ENCODE data around the gene FNDC3B. TPM values are rescaled to one million over a fixed set of nuclear protein-coding genes. Genes with fewer than 3 reads are reported as not detected.

Gene FNDC3B
- polyA plus RNA-seq, 6 donors from 2014 or later = 1.2 to 3.1 (median 2.2) TPM; not detected in 1

- peaks cover 0 to 5% (median 0%) of the 10 kb centered on the region in 3 donors for H3K4me1 Mint-ChIP-seq
These were observed 159.1 kb downstream of the FNDC3B start for GRCh38 chr3:172198428-172198827.

GRCh38 chr3:172199850-172200369 lies 160.5 kb downstream of the FNDC3B start:
- Mint-ChIP-seq H3K4me1 (peaks cover 0 to 5% (median 0%) of the 10 kb centered on the region in 3 donors), H3K36me3 (peaks cover 4 to 5% of the 10 kb centered on the region in 2 donors), H3K27me3 (no peaks in the 10 kb centered on the region), H3K27ac (peak overlapping the region in 1 of 6 donors; percentile 73), H3K4me3 (no peak overlapping the region), H3K9me3 (peaks cover 0 to 12% (median 5%) of the 10 kb centered on the region in 7 donors)
- no peak for ATAC-seq (ENCODE audit: low read depth in 2 of 2)
- no peak for DNase-seq

More at GRCh38 chr3:172198428-172198827, 159.1 kb downstream of the FNDC3B start:
- ATAC-seq (ENCODE audit: low read depth in 2 of 2) = no peak
- H3K27me3 Mint-ChIP-seq = peaks cover 0 to 3% (median 0%) of the 10 kb centered on the region in 3 donors
- no peak overlapping the region for H3K27ac Mint-ChIP-seq
- peaks cover 0 to 2% (median 0%) of the 10 kb centered on the region in 7 donors for H3K9me3 Mint-ChIP-seq
- DNase-seq = no peak
- H3K36me3 Mint-ChIP-seq = peaks cover 0 to 4% of the 10 kb centered on the region in 2 donors
- no peak overlapping the region for H3K4me3 Mint-ChIP-seq

- Mint-ChIP-seq H3K27me3 (no peaks in the 10 kb centered on the region), H3K4me3 (no peak overlapping the region), H3K27ac (no peak overlapping the region), H3K9me3 (peaks cover 4 to 24% (median 9%) of the 10 kb centered on the region in 7 donors), H3K36me3 (peaks cover 14 to 15% of the 10 kb centered on the region in 2 donors), H3K4me1 (peaks cover 0 to 5% (median 0%) of the 10 kb centered on the region in 3 donors)
- no peak for ATAC-seq (ENCODE audit: low read depth in 2 of 2)
- no peak for DNase-seq
These were observed 161.9 kb downstream of the FNDC3B start for GRCh38 chr3:172201136-172201869.

- peaks cover 14 to 15% of the 10 kb centered on the region in 2 donors for H3K36me3 Mint-ChIP-seq
- ATAC-seq (ENCODE audit: low read depth in 2 of 2) (no peak), DNase-seq (no peak)
- H3K4me1 Mint-ChIP-seq = peaks cover 0 to 5% (median 0%) of the 10 kb centered on the region in 3 donors
- no peak overlapping the region for H3K4me3 Mint-ChIP-seq
- no peak overlapping the region for H3K27ac Mint-ChIP-seq
- peaks cover 4 to 27% (median 9%) of the 10 kb centered on the region in 7 donors for H3K9me3 Mint-ChIP-seq
- no peaks in the 10 kb centered on the region for H3K27me3 Mint-ChIP-seq
These were observed 162.5 kb downstream of the FNDC3B start for GRCh38 chr3:172201870-172202236.

- DNase-seq = no peak
- ATAC-seq (ENCODE audit: low read depth in 2 of 2) = no peak
- H3K27me3 Mint-ChIP-seq = no peaks in the 10 kb centered on the region
- no peak overlapping the region for H3K27ac Mint-ChIP-seq
- peaks cover 14 to 15% of the 10 kb centered on the region in 2 donors for H3K36me3 Mint-ChIP-seq
- no peak overlapping the region for H3K4me3 Mint-ChIP-seq
- H3K4me1 Mint-ChIP-seq = peaks cover 0 to 5% (median 0%) of the 10 kb centered on the region in 3 donors
- peaks cover 4 to 30% (median 9%) of the 10 kb centered on the region in 7 donors for H3K9me3 Mint-ChIP-seq
These were observed 163.4 kb downstream of the FNDC3B start for GRCh38 chr3:172202797-172203196.

- no peak overlapping the region for H3K4me3 Mint-ChIP-seq
- no peaks in the 10 kb centered on the region for H3K27me3 Mint-ChIP-seq
These were observed 164.3 kb downstream of the FNDC3B start for GRCh38 chr3:172203522-172204258.

GRCh38 chr3:172204716-172205115 lies 165.3 kb downstream of the FNDC3B start:
- Mint-ChIP-seq H3K9me3 (peaks cover 4 to 30% (median 9%) of the 10 kb centered on the region in 7 donors), H3K36me3 (peaks cover 14 to 15% of the 10 kb centered on the region in 2 donors), H3K27ac (no peak overlapping the region), H3K27me3 (no peaks in the 10 kb centered on the region), H3K4me3 (no peak overlapping the region), H3K4me1 (no peaks in the 10 kb centered on the region)
- ATAC-seq (ENCODE audit: low read depth in 2 of 2) (no peak), DNase-seq (no peak)

More at GRCh38 chr3:172203522-172204258, 164.3 kb downstream of the FNDC3B start:
- DNase-seq (no peak), ATAC-seq (ENCODE audit: low read depth in 2 of 2) (no peak)
- Mint-ChIP-seq H3K36me3 (peaks cover 14 to 15% of the 10 kb centered on the region in 2 donors), H3K9me3 (peaks cover 4 to 30% (median 9%) of the 10 kb centered on the region in 7 donors), H3K4me1 (peaks cover 0 to under 1% (median 0%) of the 10 kb centered on the region in 3 donors), H3K27ac (no peak overlapping the region)

- DNase-seq (no peak), ATAC-seq (ENCODE audit: low read depth in 2 of 2) (no peak)
- Mint-ChIP-seq H3K27ac (no peak overlapping the region), H3K4me1 (no peaks in the 10 kb centered on the region), H3K4me3 (no peak overlapping the region), H3K9me3 (peaks cover 4 to 30% (median 9%) of the 10 kb centered on the region in 7 donors), H3K36me3 (peaks cover 14 to 15% of the 10 kb centered on the region in 2 donors), H3K27me3 (no peaks in the 10 kb centered on the region)
These were observed 169.4 kb downstream of the FNDC3B start for GRCh38 chr3:172208586-172209332.

GRCh38 chr3:172209333-172210321 lies 170.2 kb downstream of the FNDC3B start:
- Mint-ChIP-seq H3K9me3 (peaks cover 4 to 21% (median 8%) of the 10 kb centered on the region in 7 donors), H3K27ac (no peak overlapping the region), H3K4me3 (no peak overlapping the region), H3K36me3 (peaks cover 11 to 15% of the 10 kb centered on the region in 2 donors), H3K4me1 (no peaks in the 10 kb centered on the region), H3K27me3 (no peaks in the 10 kb centered on the region)
- ATAC-seq (ENCODE audit: low read depth in 2 of 2) (no peak), DNase-seq (no peak)

GRCh38 chr3:172210355-172210754 lies 171.0 kb downstream of the FNDC3B start:
- no peaks in the 10 kb centered on the region for H3K27me3 Mint-ChIP-seq
- H3K4me3 Mint-ChIP-seq = no peak overlapping the region
- ATAC-seq (ENCODE audit: low read depth in 2 of 2) (no peak), DNase-seq (no peak)
- H3K36me3 Mint-ChIP-seq = peaks cover 4 to 10% of the 10 kb centered on the region in 2 donors
- H3K9me3 Mint-ChIP-seq = peaks cover 2 to 14% (median 3%) of the 10 kb centered on the region in 7 donors
- H3K27ac Mint-ChIP-seq = no peak overlapping the region
- H3K4me1 Mint-ChIP-seq = no peaks in the 10 kb centered on the region

GRCh38 chr3:172211123-172211522 lies 171.7 kb downstream of the FNDC3B start:
- DNase-seq = no peak
- H3K9me3 Mint-ChIP-seq = peaks cover 0 to 6% (median 0%) of the 10 kb centered on the region in 7 donors
- ATAC-seq (ENCODE audit: low read depth in 2 of 2) = no peak
- H3K27ac Mint-ChIP-seq = no peak overlapping the region
- no peaks in the 10 kb centered on the region for H3K27me3 Mint-ChIP-seq
- no peaks in the 10 kb centered on the region for H3K4me1 Mint-ChIP-seq
- H3K4me3 Mint-ChIP-seq = no peak overlapping the region
- H3K36me3 Mint-ChIP-seq = peaks cover 0 to 3% of the 10 kb centered on the region in 2 donors

GRCh38 chr3:172213200-172213599 lies 173.8 kb downstream of the FNDC3B start:
- no peak overlapping the region for H3K27ac Mint-ChIP-seq
- H3K4me1 Mint-ChIP-seq = no peaks in the 10 kb centered on the region
- H3K36me3 Mint-ChIP-seq = peaks cover 0 to 3% of the 10 kb centered on the region in 2 donors

More at GRCh38 chr3:172213200-172213599, 173.8 kb downstream of the FNDC3B start:
- no peak for ATAC-seq (ENCODE audit: low read depth in 2 of 2)
- Mint-ChIP-seq H3K9me3 (no peaks in the 10 kb centered on the region), H3K4me3 (no peak overlapping the region), H3K27me3 (no peaks in the 10 kb centered on the region)
- DNase-seq = no peak

Measured in naive B cell (primary cell).